Inflammatory macrophage (primary cell): ENCODE data around the gene WDR37.
A peak's percentile ranks its signal among the peaks of the same experiment; 100 is the strongest.
"Not testable (repeated sequence)": the region's sequence is repeated elsewhere in the genome, so short reads cannot be mapped to it uniquely, and the experiment has no call there.

Experiments
- DNase-seq, 2 donors: peaks; one replicate each; pipeline ENCODE4 v3.0.0-alpha.2; 2020 to 2022

Gene WDR37

GRCh38 chr10:1043532-1043995 is 12.6 kb upstream of the WDR37 start:
- DNase-seq = peak; percentile 56 to 59

GRCh38 chr10:1044146-1044545 is 12.0 kb upstream of the WDR37 start:
- DNase-seq = no peak

GRCh38 chr10:1044964-1045363 is 11.2 kb upstream of the WDR37 start:
- no peak for DNase-seq

- no peak for DNase-seq
Measured at GRCh38 chr10:1045415-1045814, 10.8 kb upstream of the WDR37 start.

- DNase-seq = peak; percentile 4 to 7
Measured at GRCh38 chr10:1047937-1048336, 8.2 kb upstream of the WDR37 start.

- peak; percentile 5 to 68 for DNase-seq
Measured at GRCh38 chr10:1048349-1048731, 7.8 kb upstream of the WDR37 start.

GRCh38 chr10:1048732-1049424 is 7.3 kb upstream of the WDR37 start, which contains the start of gene IDI1:
Gene IDI1 (minus strand): TSS chr10:1049119. CDS start chr10:1049003, 116 bp downstream.
- peak; percentile 99 to 100 for DNase-seq

GRCh38 chr10:1049425-1049958 is 6.7 kb upstream of the WDR37 start:
- no peak for DNase-seq

- DNase-seq = no peak
Measured at GRCh38 chr10:1050145-1050544, 6.0 kb upstream of the WDR37 start.

GRCh38 chr10:1050554-1050953 is 5.6 kb upstream of the WDR37 start:
- peak; percentile 51 to 71 for DNase-seq

- DNase-seq = no peak
Measured at GRCh38 chr10:1054684-1055083, 1.5 kb upstream of the WDR37 start.

- DNase-seq = peak; percentile 73 to 76
Measured at GRCh38 chr10:1057106-1057657, 997 bp downstream of the WDR37 start.

- DNase-seq = no peak
Measured at GRCh38 chr10:1058017-1058416, 1.8 kb downstream of the WDR37 start.

GRCh38 chr10:1059902-1060301 is 3.7 kb downstream of the WDR37 start:
- no peak for DNase-seq

GRCh38 chr10:1061930-1062774 is 6.0 kb downstream of the WDR37 start:
- DNase-seq = no peak

GRCh38 chr10:1063232-1063865 is 7.2 kb downstream of the WDR37 start:
- peak in 1 of 2 donors; percentile 53 for DNase-seq

- DNase-seq = no peak
Measured at GRCh38 chr10:1064964-1065247, 8.7 kb downstream of the WDR37 start.

GRCh38 chr10:1066734-1067133 is 10.5 kb downstream of the WDR37 start:
- not testable (repeated sequence) for DNase-seq

GRCh38 chr10:1068380-1069361 is 12.5 kb downstream of the WDR37 start:
- no peak for DNase-seq

- DNase-seq = peak in 1 of 2 donors; percentile 6
Measured at GRCh38 chr10:1070919-1071318, 14.7 kb downstream of the WDR37 start.

- peak in 1 of 2 donors; percentile 12 for DNase-seq
Measured at GRCh38 chr10:1074052-1074747, 18.0 kb downstream of the WDR37 start.
